Measurements from ENCODE around the gene TMEM245. TPM values are rescaled to one million over a fixed set of nuclear protein-coding genes. Genes with fewer than 3 reads are reported as not detected.

Gene TMEM245
- total RNA-seq, 2 experiments from 2014 or later = 23.3 to 26.7 TPM

DNA sequence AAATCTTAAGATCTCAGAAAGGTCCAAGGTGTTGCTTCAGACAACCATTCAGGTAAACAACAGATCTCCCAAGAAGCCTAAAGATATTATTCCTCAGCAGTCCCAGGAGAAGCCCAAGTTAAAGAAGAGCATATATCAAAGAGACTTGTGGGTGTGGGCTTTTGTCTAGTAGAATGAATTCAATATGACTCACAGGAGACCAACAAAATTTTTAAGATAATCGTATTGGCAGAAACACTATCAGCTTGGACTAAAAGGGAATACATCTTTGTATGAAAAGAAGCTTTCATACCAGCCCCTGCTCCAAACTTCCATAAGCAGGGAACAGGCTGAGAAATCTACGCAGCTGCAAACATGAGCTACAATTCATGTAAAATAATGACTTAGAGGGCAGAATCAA is 116.6 kb downstream of the TMEM245 start:
- CTCF ChIA-PET = no interaction called here
- POLR2A ChIA-PET = interaction anchor here (0.7 kb wide), 1 partner anchor 33 kb away, joined by 3 read pairs; no protein-coding TSS in a partner anchor
- peaks cover 3% of the 10 kb centered on the region for H3K27me3 Mint-ChIP-seq
- DNase-seq = no peak
- peaks cover 18% of the 10 kb centered on the region for H3K36me3 Mint-ChIP-seq (ENCODE audit: low read depth)
- TF ChIP-seq, protein P1, sequence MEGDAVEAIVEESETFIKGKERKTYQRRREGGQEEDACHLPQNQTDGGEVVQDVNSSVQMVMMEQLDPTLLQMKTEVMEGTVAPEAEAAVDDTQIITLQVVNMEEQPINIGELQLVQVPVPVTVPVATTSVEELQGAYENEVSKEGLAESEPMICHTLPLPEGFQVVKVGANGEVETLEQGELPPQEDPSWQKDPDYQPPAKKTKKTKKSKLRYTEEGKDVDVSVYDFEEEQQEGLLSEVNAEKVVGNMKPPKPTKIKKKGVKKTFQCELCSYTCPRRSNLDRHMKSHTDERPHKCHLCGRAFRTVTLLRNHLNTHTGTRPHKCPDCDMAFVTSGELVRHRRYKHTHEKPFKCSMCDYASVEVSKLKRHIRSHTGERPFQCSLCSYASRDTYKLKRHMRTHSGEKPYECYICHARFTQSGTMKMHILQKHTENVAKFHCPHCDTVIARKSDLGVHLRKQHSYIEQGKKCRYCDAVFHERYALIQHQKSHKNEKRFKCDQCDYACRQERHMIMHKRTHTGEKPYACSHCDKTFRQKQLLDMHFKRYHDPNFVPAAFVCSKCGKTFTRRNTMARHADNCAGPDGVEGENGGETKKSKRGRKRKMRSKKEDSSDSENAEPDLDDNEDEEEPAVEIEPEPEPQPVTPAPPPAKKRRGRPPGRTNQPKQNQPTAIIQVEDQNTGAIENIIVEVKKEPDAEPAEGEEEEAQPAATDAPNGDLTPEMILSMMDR (IDR thresholded peaks at IDR 0.05) = no peak
- H3K4me3 Mint-ChIP-seq = no peak overlapping the region
- peaks cover 7% of the 10 kb centered on the region for H3K4me1 Mint-ChIP-seq (ENCODE audit: low read depth)
- intact Hi-C loops (cut with micrococcal nuclease) = no loop called here
- ATAC-seq = no peak
- peaks cover 10% of the 10 kb centered on the region for H3K9me3 Mint-ChIP-seq
- no peak overlapping the region for H3K27ac Mint-ChIP-seq

DNA sequence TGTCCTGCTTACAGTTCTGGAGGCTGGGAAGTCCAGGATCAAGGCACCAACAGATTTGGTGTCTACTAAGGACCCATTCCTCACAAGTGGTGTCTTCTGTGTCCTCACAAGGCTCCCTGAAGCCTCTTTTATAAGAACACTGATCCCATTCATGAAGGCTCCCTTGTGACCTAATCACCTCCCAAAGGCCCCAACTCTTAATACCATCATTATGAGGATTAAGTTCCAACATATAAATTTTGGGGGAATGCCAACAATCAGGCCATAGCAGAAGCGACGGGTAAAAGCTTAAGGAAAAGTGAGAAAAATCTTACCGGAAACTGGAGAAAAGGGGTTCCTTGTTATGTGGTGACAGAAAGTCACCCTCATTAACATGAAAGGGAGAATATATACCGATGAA is 117.6 kb downstream of the TMEM245 start:
- Mint-ChIP-seq H3K36me3 (ENCODE audit: low read depth) (peaks cover 21% of the 10 kb centered on the region), H3K4me1 (ENCODE audit: low read depth) (peaks cover 7% of the 10 kb centered on the region), H3K27ac (no peak overlapping the region), H3K4me3 (no peak overlapping the region), H3K27me3 (no peaks in the 10 kb centered on the region), H3K9me3 (peaks cover 10% of the 10 kb centered on the region)
- no peak for DNase-seq
- intact Hi-C loops (cut with micrococcal nuclease) = no loop called here
- ChIA-PET POLR2A (interaction anchor here (1.0 kb wide), 1 partner anchor 12 kb away, joined by 3 read pairs; no protein-coding TSS in a partner anchor), CTCF (no interaction called here)
- TF ChIP-seq, protein P1 (IDR thresholded peaks at IDR 0.05) = no peak
- no peak for ATAC-seq

DNA sequence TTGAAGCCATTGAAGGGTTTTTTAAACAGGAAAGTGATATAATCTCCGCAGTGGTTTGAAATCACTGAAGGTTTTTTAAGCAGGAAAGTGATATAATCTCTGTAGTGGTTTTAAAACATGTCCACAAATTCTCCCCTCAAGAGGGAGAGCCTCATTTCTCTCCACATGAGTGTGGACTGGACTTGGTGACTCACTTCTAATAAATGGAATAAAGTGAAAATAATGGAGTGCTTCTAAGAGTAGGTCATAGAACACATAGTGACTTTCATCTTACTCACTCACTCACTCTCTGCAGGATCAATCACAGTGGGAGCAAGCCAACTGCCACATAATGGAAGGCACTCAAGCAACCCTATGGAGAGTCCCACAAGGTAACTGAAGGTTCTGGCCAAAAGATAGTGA is 118.5 kb downstream of the TMEM245 start:
- ChIA-PET CTCF (no interaction called here), POLR2A (no interaction called here)
- TF ChIP-seq, protein P1 (IDR thresholded peaks at IDR 0.05) = no peak
- H3K27ac Mint-ChIP-seq = no peak overlapping the region
- no peaks in the 10 kb centered on the region for H3K27me3 Mint-ChIP-seq
- H3K9me3 Mint-ChIP-seq = peaks cover 10% of the 10 kb centered on the region
- DNase-seq = no peak
- no peak overlapping the region for H3K4me3 Mint-ChIP-seq
- no peak for ATAC-seq
- intact Hi-C loops (cut with micrococcal nuclease) = no loop called here
- H3K4me1 Mint-ChIP-seq (ENCODE audit: low read depth) = peaks cover 7% of the 10 kb centered on the region
- H3K36me3 Mint-ChIP-seq (ENCODE audit: low read depth) = peaks cover 21% of the 10 kb centered on the region

DNA sequence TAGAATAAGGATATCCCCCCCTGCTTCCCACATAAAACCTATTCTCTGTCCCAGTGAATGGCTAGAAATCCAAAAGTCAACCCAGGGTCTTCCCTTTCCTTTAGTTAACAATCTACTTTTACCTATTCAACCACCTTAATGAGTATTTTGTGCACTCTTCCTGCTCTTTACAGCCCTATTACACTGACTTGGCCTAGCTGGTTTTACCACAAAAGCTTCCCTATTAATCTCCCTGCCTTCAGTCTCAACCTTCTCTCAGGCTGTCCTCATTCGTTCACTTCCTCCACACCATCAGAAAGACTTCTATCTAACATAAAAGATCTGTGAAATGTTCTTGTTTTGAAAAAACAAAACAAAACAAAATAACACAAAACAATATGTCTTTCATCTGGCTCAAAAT is 122.6 kb downstream of the TMEM245 start:
- Mint-ChIP-seq H3K27ac (no peak overlapping the region), H3K9me3 (no peaks in the 10 kb centered on the region), H3K4me3 (no peak overlapping the region), H3K4me1 (ENCODE audit: low read depth) (peaks cover 10% of the 10 kb centered on the region), H3K27me3 (no peaks in the 10 kb centered on the region), H3K36me3 (ENCODE audit: low read depth) (peaks cover 7% of the 10 kb centered on the region)
- TF ChIP-seq, protein P1 (IDR thresholded peaks at IDR 0.05) = no peak
- ATAC-seq (no peak), DNase-seq (no peak)
- POLR2A ChIA-PET = interaction anchor here (1.0 kb wide), 1 partner anchor 13 kb away, joined by 3 read pairs; no protein-coding TSS in a partner anchor
- intact Hi-C loops (cut with micrococcal nuclease) = no loop called here
- CTCF ChIA-PET = no interaction called here

DNA sequence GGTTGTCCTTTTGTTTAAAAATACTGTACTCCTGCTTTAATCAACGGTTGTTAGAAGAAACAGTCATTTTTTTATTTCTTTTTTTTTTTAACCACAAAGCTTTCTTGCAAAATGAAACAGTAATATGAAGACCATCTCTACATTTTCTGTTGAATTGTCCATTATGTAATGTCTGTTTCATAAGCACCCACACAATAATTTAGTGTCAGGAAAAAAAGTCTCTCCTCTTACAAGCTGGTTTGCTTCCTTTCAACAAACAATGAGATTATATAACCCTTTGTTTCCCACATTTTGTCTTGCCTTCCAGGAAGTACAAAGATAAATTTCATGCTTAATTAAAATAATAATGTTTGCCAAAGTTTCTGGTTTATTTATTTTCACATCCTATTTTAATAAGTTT is 123.1 kb downstream of the TMEM245 start:
- ChIA-PET POLR2A (no interaction called here), CTCF (no interaction called here)
- intact Hi-C loops (cut with micrococcal nuclease) = no loop called here

More for the DNA sequence above, 123.1 kb downstream of the TMEM245 start:
- TF ChIP-seq, protein P1 (IDR thresholded peaks at IDR 0.05) = no peak
- H3K9me3 Mint-ChIP-seq = no peaks in the 10 kb centered on the region
- no peak overlapping the region for H3K4me3 Mint-ChIP-seq
- peaks cover 10% of the 10 kb centered on the region for H3K4me1 Mint-ChIP-seq (ENCODE audit: low read depth)
- H3K36me3 Mint-ChIP-seq (ENCODE audit: low read depth) = peaks cover 7% of the 10 kb centered on the region
- H3K27me3 Mint-ChIP-seq = no peaks in the 10 kb centered on the region
- ATAC-seq (no peak), DNase-seq (no peak)
- H3K27ac Mint-ChIP-seq = no peak overlapping the region
